Measurements from ENCODE around the gene GAS2L3.
"Not testable (repeated sequence)": the region's sequence is repeated elsewhere in the genome, so short reads cannot be mapped to it uniquely, and the experiment has no call there.

Gene GAS2L3

DNA sequence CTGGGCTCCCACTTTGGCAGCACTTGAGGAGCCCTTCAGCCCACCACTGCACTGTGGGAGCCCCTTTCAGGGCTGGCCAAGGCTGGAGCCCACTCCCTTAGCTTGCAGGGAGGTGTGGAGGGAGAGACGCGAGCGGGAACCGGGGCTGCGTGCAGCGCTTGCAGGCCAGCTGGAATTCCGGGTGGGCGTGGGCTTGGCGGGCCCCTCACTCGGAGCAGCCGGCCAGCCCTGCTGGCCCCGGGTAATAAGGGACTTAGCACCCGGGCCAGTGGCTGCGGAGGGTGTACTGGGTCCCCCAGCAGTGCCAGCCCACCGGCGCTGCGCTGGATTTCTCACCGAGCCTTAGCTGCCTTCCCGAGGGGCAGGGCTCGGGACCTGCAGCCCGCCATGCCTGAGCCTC, 14.2 kb upstream of the GAS2L3 start:
- not testable (repeated sequence) for H3K4me3 ChIP-seq (ENCODE audit: low read length); H3K27me3 ChIP-seq (ENCODE audit: insufficient read depth, low read length); H3K36me3 ChIP-seq (ENCODE audit: insufficient read depth, low read length); H2AFZ ChIP-seq (ENCODE audit: low read depth, low read length); H3K4me1 ChIP-seq (ENCODE audit: insufficient read depth, low read length); H3K9me3 ChIP-seq (ENCODE audit: low read length)

- peaks cover 1% of the 10 kb centered on the region for H3K4me1 ChIP-seq (ENCODE audit: insufficient read depth, low read length)
- H2AFZ ChIP-seq (ENCODE audit: low read depth, low read length): no peak overlapping the region
- no peak overlapping the region for H3K4me3 ChIP-seq (ENCODE audit: low read length)
- no peaks in the 10 kb centered on the region for H3K9me3 ChIP-seq (ENCODE audit: low read length)
- peaks cover 11% of the 10 kb centered on the region for H3K27me3 ChIP-seq (ENCODE audit: insufficient read depth, low read length)
- H3K36me3 ChIP-seq (ENCODE audit: insufficient read depth, low read length): no peaks in the 10 kb centered on the region
Measured at GRCh38 chr12:100564090-100564489, 9.4 kb upstream of the GAS2L3 start.

DNA sequence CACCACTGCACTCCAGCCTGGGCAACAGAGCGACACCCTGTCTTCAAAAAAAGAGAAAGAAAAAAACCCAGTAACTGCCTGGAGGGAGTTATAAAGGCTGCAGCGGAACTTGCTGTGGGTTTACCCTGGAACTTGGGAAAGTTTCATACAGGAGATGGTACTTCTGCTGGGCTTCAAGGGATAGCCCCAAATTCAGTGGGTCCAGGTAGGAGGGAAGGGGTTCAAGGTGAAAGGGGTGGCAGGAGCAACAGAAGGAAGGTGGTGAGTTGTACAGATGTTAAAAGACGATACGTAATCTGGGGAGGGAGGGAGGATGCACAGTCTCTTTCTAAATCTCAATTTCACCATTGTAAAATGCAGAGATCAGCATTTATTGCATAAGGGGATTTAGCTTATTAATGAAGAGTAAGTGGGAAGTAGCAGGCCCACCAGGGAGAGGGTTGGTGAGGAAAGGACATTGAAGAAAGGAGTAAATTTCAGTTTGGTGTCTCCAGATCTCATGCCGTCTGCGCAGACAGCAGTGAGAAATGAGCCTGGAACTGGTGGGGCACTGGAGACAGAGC, 8.5 kb upstream of the GAS2L3 start:
- H2AFZ ChIP-seq (ENCODE audit: low read depth, low read length): no peak overlapping the region
- peaks cover 11% of the 10 kb centered on the region for H3K27me3 ChIP-seq (ENCODE audit: insufficient read depth, low read length)
- no peak overlapping the region for H3K4me3 ChIP-seq (ENCODE audit: low read length)
- peaks cover 1% of the 10 kb centered on the region for H3K4me1 ChIP-seq (ENCODE audit: insufficient read depth, low read length)
- H3K36me3 ChIP-seq (ENCODE audit: insufficient read depth, low read length): no peaks in the 10 kb centered on the region
- no peaks in the 10 kb centered on the region for H3K9me3 ChIP-seq (ENCODE audit: low read length)

DNA sequence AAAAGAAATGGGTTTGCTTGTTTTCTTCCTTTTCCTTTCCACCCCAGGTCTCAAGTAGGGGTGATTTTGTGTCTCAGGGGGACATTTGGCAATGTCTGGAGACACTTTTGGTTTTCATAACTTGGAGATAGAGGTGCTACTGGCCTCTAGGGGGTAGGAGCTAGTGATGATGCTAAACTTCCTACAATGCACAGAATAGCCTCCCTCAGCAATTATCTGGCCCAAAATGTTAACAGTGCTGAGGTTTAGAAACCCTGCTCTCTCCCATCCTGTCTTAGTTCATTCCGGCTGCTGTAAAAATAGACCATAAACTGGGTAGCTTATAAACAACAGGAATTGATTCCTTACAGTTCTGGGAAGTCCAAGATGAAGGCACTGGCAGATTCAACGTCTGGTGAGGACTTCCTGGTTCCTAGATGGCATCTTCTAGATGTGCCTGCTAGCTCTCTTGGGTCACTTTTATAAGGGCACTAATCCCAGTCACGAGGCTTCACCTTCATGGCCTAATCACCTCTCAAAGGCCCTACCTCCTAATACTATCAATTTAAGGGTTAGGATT, 7.4 kb upstream of the GAS2L3 start:
- peaks cover 1% of the 10 kb centered on the region for H3K4me1 ChIP-seq (ENCODE audit: insufficient read depth, low read length)
- peaks cover 11% of the 10 kb centered on the region for H3K27me3 ChIP-seq (ENCODE audit: insufficient read depth, low read length)
- no peak overlapping the region for H3K4me3 ChIP-seq (ENCODE audit: low read length)
- H2AFZ ChIP-seq (ENCODE audit: low read depth, low read length): no peak overlapping the region
- no peaks in the 10 kb centered on the region for H3K9me3 ChIP-seq (ENCODE audit: low read length)
- H3K36me3 ChIP-seq (ENCODE audit: insufficient read depth, low read length): no peaks in the 10 kb centered on the region

GRCh38 chr12:100566887-100567637, 6.4 kb upstream of the GAS2L3 start:
- peaks cover 11% of the 10 kb centered on the region for H3K27me3 ChIP-seq (ENCODE audit: insufficient read depth, low read length)
- no peaks in the 10 kb centered on the region for H3K36me3 ChIP-seq (ENCODE audit: insufficient read depth, low read length)
- peaks cover 1% of the 10 kb centered on the region for H3K4me1 ChIP-seq (ENCODE audit: insufficient read depth, low read length)
- no peak overlapping the region for H3K4me3 ChIP-seq (ENCODE audit: low read length)
- no peak overlapping the region for H2AFZ ChIP-seq (ENCODE audit: low read depth, low read length)
- H3K9me3 ChIP-seq (ENCODE audit: low read length): no peaks in the 10 kb centered on the region

DNA sequence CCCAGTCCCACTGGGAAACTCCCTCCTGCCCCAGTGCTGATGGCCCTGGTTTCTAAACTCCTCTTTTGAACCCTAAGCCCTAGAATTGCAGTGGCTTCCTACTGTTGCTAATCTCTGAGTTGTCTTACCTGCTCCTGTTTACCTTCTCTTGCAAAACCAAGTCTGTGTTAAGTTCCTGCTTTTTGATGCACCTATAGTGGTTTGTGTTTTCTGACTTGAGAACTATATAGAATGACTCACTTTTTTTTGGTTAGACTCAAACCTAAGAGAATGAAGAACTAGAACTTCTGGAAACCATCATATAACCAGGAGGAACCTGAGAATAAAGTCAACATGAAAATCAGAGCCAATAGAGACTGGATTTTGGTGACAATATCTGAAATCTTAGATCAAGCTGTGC, 5.5 kb upstream of the GAS2L3 start:
- H3K4me3 ChIP-seq (ENCODE audit: low read length): no peak overlapping the region
- peaks cover 11% of the 10 kb centered on the region for H3K27me3 ChIP-seq (ENCODE audit: insufficient read depth, low read length)
- H3K4me1 ChIP-seq (ENCODE audit: insufficient read depth, low read length): peaks cover 3% of the 10 kb centered on the region
- no peaks in the 10 kb centered on the region for H3K9me3 ChIP-seq (ENCODE audit: low read length)
- no peaks in the 10 kb centered on the region for H3K36me3 ChIP-seq (ENCODE audit: insufficient read depth, low read length)
- no peak overlapping the region for H2AFZ ChIP-seq (ENCODE audit: low read depth, low read length)

- H3K4me1 ChIP-seq (ENCODE audit: insufficient read depth, low read length): peaks cover 13% of the 10 kb centered on the region
- peaks cover 7% of the 10 kb centered on the region for H3K27me3 ChIP-seq (ENCODE audit: insufficient read depth, low read length)
- H3K36me3 ChIP-seq (ENCODE audit: insufficient read depth, low read length): no peaks in the 10 kb centered on the region
- H3K4me3 ChIP-seq (ENCODE audit: low read length): no peak overlapping the region
- no peaks in the 10 kb centered on the region for H3K9me3 ChIP-seq (ENCODE audit: low read length)
- no peak overlapping the region for H2AFZ ChIP-seq (ENCODE audit: low read depth, low read length)
Measured at GRCh38 chr12:100572184-100572583, 1.3 kb upstream of the GAS2L3 start.

DNA sequence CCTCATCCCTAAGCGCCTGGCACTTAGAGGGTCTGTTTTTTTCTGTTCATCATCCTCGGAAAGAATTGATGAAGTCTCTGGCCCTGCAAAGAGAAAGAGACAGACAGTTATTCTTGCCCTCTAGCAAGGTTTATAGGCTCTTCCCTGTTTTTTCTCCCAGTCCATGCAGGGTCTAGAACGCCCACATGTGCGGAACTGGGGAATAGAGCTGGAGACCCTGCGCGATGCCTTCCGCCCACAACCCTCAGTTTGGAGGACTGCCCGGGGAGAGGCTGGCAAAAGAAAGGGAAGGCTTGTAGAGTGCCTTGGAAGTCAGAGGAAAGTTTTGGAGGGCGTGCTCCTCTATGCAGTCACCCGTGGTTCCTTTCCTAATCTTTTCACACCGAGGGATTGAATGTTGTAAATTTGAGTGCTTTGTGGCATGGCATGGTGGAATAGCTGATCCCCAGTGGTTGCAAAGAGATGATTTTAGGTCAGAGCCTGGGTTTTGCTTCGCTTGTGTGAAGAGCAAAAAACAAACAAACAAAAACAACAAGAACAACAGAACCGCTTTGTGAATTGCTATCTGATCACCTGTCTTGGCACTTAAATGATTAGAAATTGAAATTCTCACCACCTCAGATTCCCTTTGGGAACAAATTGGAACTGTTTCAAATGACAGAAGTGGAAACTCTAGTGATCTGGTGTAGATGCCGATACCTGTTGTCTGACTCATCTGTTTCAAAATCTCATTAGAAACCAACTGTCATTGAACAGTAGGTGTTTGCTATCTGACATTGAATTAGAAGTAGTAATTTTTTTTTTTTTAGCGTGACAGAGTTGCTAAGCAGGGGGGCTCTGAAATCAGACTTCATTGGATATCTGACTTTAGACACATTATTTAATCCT, 947 bp downstream of the GAS2L3 start:
- Histone ChIP-seq H3K9me3 (ENCODE audit: low read length) (peaks cover 5% of the 10 kb centered on the region), H3K4me1 (ENCODE audit: insufficient read depth, low read length) (peaks cover 13% of the 10 kb centered on the region), H2AFZ (ENCODE audit: low read depth, low read length) (peak overlapping the region; percentile 79), H3K27me3 (ENCODE audit: insufficient read depth, low read length) (no peaks in the 10 kb centered on the region), H3K36me3 (ENCODE audit: insufficient read depth, low read length) (peaks cover 6% of the 10 kb centered on the region), H3K4me3 (ENCODE audit: low read length) (peak overlapping the region; percentile 90)

GRCh38 chr12:100576331-100577036, 3.0 kb downstream of the GAS2L3 start:
- H3K4me3 ChIP-seq (ENCODE audit: low read length): no peak overlapping the region
- H3K4me1 ChIP-seq (ENCODE audit: insufficient read depth, low read length): peaks cover 13% of the 10 kb centered on the region
- H2AFZ ChIP-seq (ENCODE audit: low read depth, low read length): no peak overlapping the region
- H3K9me3 ChIP-seq (ENCODE audit: low read length): peaks cover 5% of the 10 kb centered on the region
- H3K27me3 ChIP-seq (ENCODE audit: insufficient read depth, low read length): no peaks in the 10 kb centered on the region
- peaks cover 6% of the 10 kb centered on the region for H3K36me3 ChIP-seq (ENCODE audit: insufficient read depth, low read length)

DNA sequence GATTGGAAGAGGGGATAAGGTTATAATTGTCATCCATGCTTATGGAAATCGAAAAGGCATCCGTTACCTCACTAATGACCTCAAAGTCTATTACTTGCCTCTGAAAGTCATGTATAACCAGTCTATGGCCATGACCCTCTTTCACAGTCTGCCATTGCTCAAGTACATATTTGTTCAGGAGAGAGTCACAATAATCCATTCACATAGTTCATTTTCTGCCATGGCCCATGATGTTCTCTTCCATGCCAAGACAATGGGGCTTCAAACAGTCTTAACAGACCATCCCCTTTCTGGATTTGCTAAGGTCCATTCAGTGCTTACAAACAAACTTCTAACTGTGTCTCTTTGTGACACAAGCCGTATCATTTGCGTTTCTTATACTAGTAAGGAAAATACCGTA, 5.4 kb downstream of the GAS2L3 start:
- H3K9me3 ChIP-seq (ENCODE audit: low read length): peaks cover 12% of the 10 kb centered on the region
- no peak overlapping the region for H2AFZ ChIP-seq (ENCODE audit: low read depth, low read length)
- peaks cover 8% of the 10 kb centered on the region for H3K4me1 ChIP-seq (ENCODE audit: insufficient read depth, low read length)
- peaks cover 6% of the 10 kb centered on the region for H3K36me3 ChIP-seq (ENCODE audit: insufficient read depth, low read length)
- H3K27me3 ChIP-seq (ENCODE audit: insufficient read depth, low read length): no peaks in the 10 kb centered on the region
- H3K4me3 ChIP-seq (ENCODE audit: low read length): no peak overlapping the region

DNA sequence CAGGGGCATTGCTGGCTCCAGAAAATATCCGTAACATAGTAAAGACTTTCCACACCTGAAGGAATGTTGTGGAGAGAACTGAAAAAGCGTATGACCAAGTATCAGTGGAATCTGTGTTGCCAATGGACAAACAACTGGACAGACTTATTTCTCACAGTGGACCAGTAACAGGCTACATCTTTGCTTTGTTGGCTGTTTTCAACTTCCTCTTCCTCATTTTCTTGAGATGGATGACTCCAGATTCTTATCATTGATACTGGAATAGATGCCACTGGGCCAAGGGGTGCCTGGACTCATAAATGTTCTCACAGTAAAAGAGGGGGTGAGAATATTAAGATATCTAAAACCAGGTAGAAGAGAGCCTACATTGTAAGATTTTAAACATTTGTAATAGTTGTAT, 6.4 kb downstream of the GAS2L3 start:
- Histone ChIP-seq H3K9me3 (ENCODE audit: low read length) (peaks cover 15% of the 10 kb centered on the region), H3K4me1 (ENCODE audit: insufficient read depth, low read length) (peaks cover 4% of the 10 kb centered on the region), H3K36me3 (ENCODE audit: insufficient read depth, low read length) (peaks cover 6% of the 10 kb centered on the region), H3K27me3 (ENCODE audit: insufficient read depth, low read length) (no peaks in the 10 kb centered on the region), H2AFZ (ENCODE audit: low read depth, low read length) (no peak overlapping the region), H3K4me3 (ENCODE audit: low read length) (no peak overlapping the region)

DNA sequence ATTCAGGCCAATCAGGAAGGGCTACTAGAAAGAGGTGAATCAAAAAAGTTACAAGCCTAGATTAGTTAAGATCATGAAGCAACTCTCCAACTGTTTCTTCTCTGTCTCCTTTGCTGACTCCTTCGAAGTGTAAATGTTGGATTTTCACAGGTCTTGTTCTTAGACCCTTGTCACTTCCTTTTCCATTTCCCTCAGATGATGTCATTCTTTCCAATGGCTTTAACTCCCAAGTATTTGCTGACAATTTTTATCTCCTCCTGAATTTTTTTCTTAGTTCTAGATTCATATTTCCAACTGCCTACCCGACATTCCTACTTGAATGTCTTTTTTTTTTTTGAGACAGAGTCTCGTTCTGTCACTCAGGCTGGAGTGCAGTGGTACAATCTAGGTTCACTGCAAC, 10.8 kb downstream of the GAS2L3 start:
- no peak overlapping the region for H2AFZ ChIP-seq (ENCODE audit: low read depth, low read length)
- H3K36me3 ChIP-seq (ENCODE audit: insufficient read depth, low read length): no peaks in the 10 kb centered on the region
- H3K4me1 ChIP-seq (ENCODE audit: insufficient read depth, low read length): no peaks in the 10 kb centered on the region
- peaks cover 11% of the 10 kb centered on the region for H3K9me3 ChIP-seq (ENCODE audit: low read length)
- H3K27me3 ChIP-seq (ENCODE audit: insufficient read depth, low read length): no peaks in the 10 kb centered on the region
- H3K4me3 ChIP-seq (ENCODE audit: low read length): no peak overlapping the region

Measured in neuron (in vitro differentiated cells).